Mononuclear cell (primary cell): ENCODE data around the gene UPK1B. TPM values are rescaled to one million over a fixed set of nuclear protein-coding genes. Genes with fewer than 3 reads are reported as not detected.
"Not testable (repeated sequence)": the region's sequence is repeated elsewhere in the genome, so short reads cannot be mapped to it uniquely, and the experiment has no call there.

Source experiments
- H3K27me3 ChIP-seq: 2 replicates; pipeline ENCODE4 v1.6.0; 2011; ENCODE audit warnings: low read length, control low read depth; ENCODE audit not compliant: insufficient read depth
- H3K4me1 ChIP-seq: 2 replicates; pipeline ENCODE4 v1.5.1; 2011; ENCODE audit warnings: mild to moderate bottlenecking, low read length, control low read depth; ENCODE audit not compliant: insufficient read depth
- H3K4me3 ChIP-seq: 2 replicates; pipeline ENCODE4 v1.5.1; 2011; ENCODE audit warnings: mild to moderate bottlenecking, low read length, moderate library complexity
- H3K9me3 ChIP-seq: 2 replicates; pipeline ENCODE4 v1.5.1; 2011; ENCODE audit warnings: low read depth, mild to moderate bottlenecking, control low read depth, low read length
- total RNA-seq: library from RNA; depleted of rRNA; stranded (reverse); fragments of >200 nt; gene quantifications from one replicate; pipeline ENCODE4 v1.2.3, GENCODE V29; 2012

Gene UPK1B
- 0.10 TPM for total RNA-seq

- no peak within 1 kb of the TSS for H3K4me3 ChIP-seq
- H3K4me1 ChIP-seq: no peaks in the 10 kb centered on the region
- H3K27me3 ChIP-seq: no peaks in the 10 kb centered on the region
- no peaks in the 10 kb centered on the region for H3K9me3 ChIP-seq
These were observed at the start of gene UPK1B for GRCh38 chr3:119173325-119173724. UPK1B (plus strand) TSS chr3:119173598; CDS start chr3:119186742, 13,144 bp downstream.

- Histone ChIP-seq H3K9me3 (no peaks in the 10 kb centered on the region), H3K4me3 (no peak overlapping the region), H3K27me3 (no peaks in the 10 kb centered on the region)
These were observed 48.1 kb upstream of the UPK1B start for GRCh38 chr3:119125342-119125741.

GRCh38 chr3:119125742-119126504 lies 47.5 kb upstream of the UPK1B start:
- Histone ChIP-seq H3K27me3 (no peaks in the 10 kb centered on the region), H3K4me3 (no peak overlapping the region), H3K4me1 (no peaks in the 10 kb centered on the region), H3K9me3 (no peaks in the 10 kb centered on the region)

More at GRCh38 chr3:119125342-119125741, 48.1 kb upstream of the UPK1B start:
- no peaks in the 10 kb centered on the region for H3K4me1 ChIP-seq

GRCh38 chr3:119130291-119130690 lies 43.1 kb upstream of the UPK1B start:
- H3K4me3 ChIP-seq, H3K4me1 ChIP-seq, H3K9me3 ChIP-seq, H3K27me3 ChIP-seq: not testable (repeated sequence)

DNA sequence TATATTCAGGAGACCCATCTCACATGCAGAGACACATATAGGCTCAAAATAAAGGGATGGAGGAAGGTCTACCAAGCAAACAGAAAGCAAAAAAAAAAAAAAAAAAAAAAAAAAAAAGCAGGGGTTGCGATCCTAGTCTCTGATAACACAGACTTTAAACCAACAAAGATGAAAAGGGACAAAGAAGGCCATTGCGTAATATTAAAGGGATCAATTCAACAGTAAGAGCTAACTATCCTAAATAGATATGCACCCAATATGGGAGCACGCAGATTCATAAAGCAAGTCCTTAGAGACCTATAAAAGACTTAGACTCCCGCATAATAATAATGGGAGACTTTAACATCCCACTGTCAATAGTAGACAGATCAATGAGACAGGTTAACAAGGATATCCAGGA lies 41.1 kb upstream of the UPK1B start:
- not testable (repeated sequence) for H3K4me3 ChIP-seq

DNA sequence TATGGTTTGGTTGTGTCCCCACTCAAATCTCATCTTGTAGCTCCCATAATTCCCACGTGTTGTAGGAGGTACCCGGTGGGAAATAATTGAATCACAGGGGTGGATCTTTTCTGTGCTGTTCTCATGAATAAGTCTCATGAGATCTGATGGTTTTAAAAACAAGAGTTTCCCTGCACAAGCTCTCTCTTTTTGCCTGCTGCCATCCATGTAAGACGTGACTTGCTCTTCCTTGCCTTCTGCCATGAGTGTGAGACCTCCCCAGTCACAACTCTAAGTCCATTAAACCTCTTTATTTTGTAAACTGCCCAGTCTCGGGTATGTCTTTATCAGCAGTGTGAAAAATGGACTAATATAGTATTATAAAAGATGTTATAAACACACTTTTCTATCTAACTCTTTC lies 34.0 kb upstream of the UPK1B start:
- H3K4me3 ChIP-seq, H3K27me3 ChIP-seq: not testable (repeated sequence)

More for the DNA sequence above, 41.1 kb upstream of the UPK1B start:
- not testable (repeated sequence) for H3K27me3 ChIP-seq, H3K9me3 ChIP-seq, H3K4me1 ChIP-seq

GRCh38 chr3:119140466-119140865 lies 32.9 kb upstream of the UPK1B start:
- Histone ChIP-seq H3K4me3 (no peak overlapping the region), H3K27me3 (no peaks in the 10 kb centered on the region), H3K4me1 (no peaks in the 10 kb centered on the region), H3K9me3 (no peaks in the 10 kb centered on the region)

More for the DNA sequence above, 34.0 kb upstream of the UPK1B start:
- not testable (repeated sequence) for H3K4me1 ChIP-seq, H3K9me3 ChIP-seq

DNA sequence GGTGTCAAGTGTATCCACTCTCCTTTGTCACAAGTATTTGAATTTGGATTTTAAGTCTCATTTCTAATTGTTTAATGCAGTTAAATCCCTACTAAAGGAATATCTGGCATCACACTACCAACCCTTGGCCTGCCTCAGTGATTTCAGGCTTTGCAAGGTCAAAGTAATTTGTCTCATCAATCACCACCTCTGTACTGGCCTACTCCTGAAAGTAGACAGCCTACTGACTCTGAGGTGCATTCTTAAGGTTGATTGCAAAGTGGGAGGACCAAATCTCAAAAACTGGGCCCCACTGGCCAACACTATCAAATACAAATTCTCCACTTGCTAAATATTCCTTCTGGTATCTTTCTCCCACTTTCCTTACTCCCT lies 28.3 kb upstream of the UPK1B start:
- Histone ChIP-seq H3K9me3 (no peaks in the 10 kb centered on the region), H3K4me3 (no peak overlapping the region), H3K4me1 (no peaks in the 10 kb centered on the region), H3K27me3 (no peaks in the 10 kb centered on the region)

DNA sequence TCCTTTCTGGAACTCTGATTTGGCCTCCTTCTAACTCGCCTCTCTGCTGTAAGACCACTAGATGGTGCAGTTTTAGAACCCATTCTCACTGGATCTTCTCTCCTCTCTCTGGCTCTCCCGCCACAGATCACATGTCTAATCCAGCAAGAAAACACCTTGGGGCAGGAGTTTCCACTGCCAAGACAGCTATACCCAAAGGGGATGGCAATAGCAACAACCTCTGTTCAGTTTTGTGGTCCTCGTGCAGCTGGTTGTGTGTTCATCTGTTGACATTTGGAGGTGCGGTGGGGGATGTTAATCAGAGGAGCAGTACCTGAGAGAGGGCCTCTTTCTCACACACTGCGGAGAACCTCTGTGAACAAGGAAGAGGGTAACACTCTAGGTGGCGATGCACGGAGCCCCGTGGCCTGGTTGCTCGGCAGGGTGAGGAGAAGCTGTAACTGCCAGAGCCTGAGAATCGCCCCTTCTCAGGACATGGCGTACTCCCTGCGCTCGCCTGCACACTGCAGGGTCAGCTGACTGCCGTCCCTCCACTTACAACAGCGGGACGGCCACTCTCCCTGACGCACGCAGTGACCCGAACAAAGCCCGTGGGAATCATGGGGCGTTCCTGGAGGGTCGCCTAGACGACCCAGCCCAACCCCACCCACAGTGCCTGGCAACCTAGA lies 27.8 kb upstream of the UPK1B start, which contains the start of gene TEX55:
Gene TEX55 (plus strand): TSS at position 666 of the 668 bp plus-strand sequence. CDS start 25 bp downstream, outside the sequence.
- Histone ChIP-seq H3K4me1 (no peaks in the 10 kb centered on the region), H3K27me3 (no peaks in the 10 kb centered on the region), H3K9me3 (no peaks in the 10 kb centered on the region), H3K4me3 (no peak within 1 kb of the TSS)

GRCh38 chr3:119146578-119147375 lies 26.6 kb upstream of the UPK1B start:
- no peak overlapping the region for H3K4me3 ChIP-seq
- H3K27me3 ChIP-seq: no peaks in the 10 kb centered on the region
- H3K9me3 ChIP-seq: no peaks in the 10 kb centered on the region
- H3K4me1 ChIP-seq: no peaks in the 10 kb centered on the region

GRCh38 chr3:119147494-119147893 lies 25.9 kb upstream of the UPK1B start:
- Histone ChIP-seq H3K9me3 (no peaks in the 10 kb centered on the region), H3K27me3 (no peaks in the 10 kb centered on the region), H3K4me3 (no peak overlapping the region), H3K4me1 (no peaks in the 10 kb centered on the region)

- Histone ChIP-seq H3K9me3 (peaks cover 9% of the 10 kb centered on the region), H3K27me3 (no peaks in the 10 kb centered on the region), H3K4me3 (no peak overlapping the region), H3K4me1 (no peaks in the 10 kb centered on the region)
These were observed 24.8 kb upstream of the UPK1B start for GRCh38 chr3:119148493-119149180.

DNA sequence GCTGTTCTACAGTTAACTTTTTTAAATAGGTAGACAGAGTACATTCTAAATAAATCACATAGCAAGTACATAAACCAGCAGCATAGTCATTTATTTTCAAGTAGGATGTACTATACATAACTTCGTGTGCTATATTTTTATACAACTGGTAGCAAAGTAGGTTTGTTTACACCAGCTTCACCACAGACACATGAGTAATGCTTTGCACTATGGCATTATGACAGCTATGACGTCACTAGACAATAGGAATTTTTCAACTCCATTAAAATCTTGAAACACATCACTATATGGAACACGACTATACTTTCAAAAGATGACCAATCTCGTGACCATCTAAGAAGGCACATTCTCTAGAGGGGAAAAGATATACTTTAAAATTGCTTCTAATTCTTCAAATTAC lies 23.9 kb upstream of the UPK1B start:
- no peaks in the 10 kb centered on the region for H3K27me3 ChIP-seq
- H3K4me1 ChIP-seq: no peaks in the 10 kb centered on the region
- no peak overlapping the region for H3K4me3 ChIP-seq
- peaks cover 15% of the 10 kb centered on the region for H3K9me3 ChIP-seq

DNA sequence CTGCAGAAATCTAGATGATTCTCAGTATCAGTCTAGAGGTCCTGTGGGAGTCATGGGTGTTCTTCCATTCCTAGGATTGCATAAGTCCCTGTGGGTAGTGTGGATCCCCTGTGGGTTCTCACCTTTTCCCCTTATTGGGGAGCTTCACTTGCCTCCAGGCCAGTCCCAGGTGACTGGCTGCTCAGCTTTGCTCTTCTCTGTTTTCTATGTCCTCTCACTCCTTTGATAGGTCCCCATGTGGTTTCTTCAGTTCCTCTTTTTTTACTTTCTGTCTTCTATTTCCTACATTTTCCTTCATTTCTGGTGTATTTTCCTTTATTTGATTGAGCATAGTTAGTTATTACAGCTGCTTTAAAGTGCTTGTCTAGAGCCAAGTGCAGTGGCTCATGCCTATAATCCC lies 16.5 kb upstream of the UPK1B start:
- no peaks in the 10 kb centered on the region for H3K4me1 ChIP-seq
- H3K27me3 ChIP-seq: peaks cover 5% of the 10 kb centered on the region
- H3K4me3 ChIP-seq: no peak overlapping the region
- H3K9me3 ChIP-seq: peaks cover 15% of the 10 kb centered on the region

- H3K4me3 ChIP-seq: no peak overlapping the region
- H3K9me3 ChIP-seq: peaks cover 10% of the 10 kb centered on the region
- peaks cover 15% of the 10 kb centered on the region for H3K27me3 ChIP-seq
- no peaks in the 10 kb centered on the region for H3K4me1 ChIP-seq
These were observed 15.4 kb upstream of the UPK1B start for GRCh38 chr3:119157971-119158370.
